MCF 10A (cell line): Measurements from ENCODE around the gene SUCO. TPM values are rescaled to one million over a fixed set of nuclear protein-coding genes. Genes with fewer than 3 reads are reported as not detected.
A peak's percentile ranks its signal among the peaks of the same experiment; 100 is the strongest.

Source experiments
- BruUV-seq: library from RNA; stranded (reverse); fragments of 400-500 nt; replicated peaks from 2 replicates; lab custom pipeline; 2021; lab: Mats Ljungman, UMichigan
- CTCF ChIA-PET: fragments of 300-600 bp; sonication (Branson Sonifier 250); formaldehyde crosslinking; extraction: SDS; loops from one replicate; lab custom pipeline; 2021; ENCODE audit warnings: antibody characterized with exemption, inconsistent platforms; lab: Yijun Ruan, JAX
- POLR2A ChIA-PET: fragments of 300-600, 350-650 bp; sonication (Branson Sonifier 250); formaldehyde crosslinking; extraction: SDS; loops from one replicate; lab custom pipeline; 2020; ENCODE audit warnings: antibody characterized with exemption, inconsistent platforms; lab: Yijun Ruan, JAX
- DNase-seq: peaks from one replicate; pipeline ENCODE4 v3.0.0-alpha.2; 2018; ENCODE audit not compliant: unreplicated experiment
- H3K27ac Mint-ChIP-seq: one replicate; pipeline ENCODE4 v1.8.0; 2022; ENCODE audit warnings: mild to moderate bottlenecking, low read depth, mixed read lengths; ENCODE audit not compliant: unreplicated experiment
- H3K27me3 Mint-ChIP-seq: one replicate; pipeline ENCODE4 v1.8.0; 2022; ENCODE audit warnings: mixed read lengths; ENCODE audit not compliant: insufficient read depth, unreplicated experiment
- H3K36me3 Mint-ChIP-seq: one replicate; pipeline ENCODE4 v1.8.0; 2022; ENCODE audit warnings: mild to moderate bottlenecking, moderate library complexity, mixed read lengths; ENCODE audit not compliant: insufficient read depth, unreplicated experiment
- H3K4me1 Mint-ChIP-seq: one replicate; pipeline ENCODE4 v1.8.0; 2022; ENCODE audit warnings: mixed read lengths; ENCODE audit not compliant: insufficient read depth, unreplicated experiment
- H3K4me3 Mint-ChIP-seq: one replicate; pipeline ENCODE4 v1.8.0; 2022; ENCODE audit warnings: mild to moderate bottlenecking, moderate library complexity, mixed read lengths; ENCODE audit not compliant: unreplicated experiment
- H3K9me3 Mint-ChIP-seq: one replicate; pipeline ENCODE4 v1.8.0; 2022; ENCODE audit warnings: mixed read lengths; ENCODE audit not compliant: unreplicated experiment
- intact Hi-C: fragments of 100-400 bp; cut with micrococcal nuclease; formaldehyde crosslinking; loops from 2 replicates; pipeline ENCODE4 v1.14.1; 2022
- total RNA-seq: library from RNA; stranded (reverse); gene quantifications from 2 replicates; pipeline ENCODE4 v1.2.3, GENCODE V29; 2022
- TF ChIP-seq, protein P1 (sequence below): fragments of 200-600 bp; IDR thresholded peaks from one replicate; pipeline ENCODE4 v1.8.0; 2022; ENCODE audit warnings: antibody characterized with exemption, mild to moderate bottlenecking; ENCODE audit not compliant: unreplicated experiment

The SUCO gene
- total RNA-seq, 1 experiment from 2014 or later: 47.9 TPM

DNA sequence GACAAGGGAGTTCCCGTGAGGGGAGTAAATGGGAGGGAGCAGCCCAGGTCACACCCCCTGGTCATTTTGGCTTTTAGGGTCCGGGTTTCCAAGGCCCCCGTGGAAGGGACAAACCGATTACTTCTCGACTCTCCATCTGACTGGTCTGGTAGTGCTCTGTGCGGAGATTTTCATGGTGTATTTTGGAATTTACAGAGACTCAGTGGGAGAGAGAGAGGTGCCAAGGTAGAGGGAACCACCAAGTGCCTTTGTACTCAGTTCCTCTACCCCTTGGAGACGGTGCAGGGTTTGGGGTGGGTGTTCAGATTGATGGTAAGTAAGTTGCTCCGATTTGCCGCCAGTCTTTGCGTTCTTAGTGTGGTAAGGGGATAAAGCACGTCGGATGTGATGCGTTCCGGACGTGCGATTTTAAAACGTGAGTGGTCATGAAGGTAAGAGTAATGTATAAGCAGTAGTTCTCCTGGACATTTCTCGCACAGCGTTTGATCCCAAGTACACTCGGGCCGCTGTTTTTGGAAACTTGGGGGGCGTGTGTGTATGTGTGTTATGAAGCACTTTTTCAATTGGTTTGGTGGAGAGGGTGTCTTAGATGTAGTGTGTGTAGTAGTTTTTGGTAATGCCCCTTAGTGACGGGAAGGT lies 682 bp downstream of the SUCO start:
- Mint-ChIP-seq H3K27ac (peak overlapping the region; percentile 98), H3K9me3 (no peaks in the 10 kb centered on the region), H3K36me3 (peaks cover 6% of the 10 kb centered on the region), H3K4me1 (peaks cover 40% of the 10 kb centered on the region), H3K27me3 (no peaks in the 10 kb centered on the region), H3K4me3 (peak overlapping the region; percentile 90)
- intact Hi-C loops: loop anchor here (2.0 to 5.0 kb wide), 3 partner anchors 51 to 791 kb away; partner anchors contain the start of gene VAMP4
- TF ChIP-seq, protein P1, sequence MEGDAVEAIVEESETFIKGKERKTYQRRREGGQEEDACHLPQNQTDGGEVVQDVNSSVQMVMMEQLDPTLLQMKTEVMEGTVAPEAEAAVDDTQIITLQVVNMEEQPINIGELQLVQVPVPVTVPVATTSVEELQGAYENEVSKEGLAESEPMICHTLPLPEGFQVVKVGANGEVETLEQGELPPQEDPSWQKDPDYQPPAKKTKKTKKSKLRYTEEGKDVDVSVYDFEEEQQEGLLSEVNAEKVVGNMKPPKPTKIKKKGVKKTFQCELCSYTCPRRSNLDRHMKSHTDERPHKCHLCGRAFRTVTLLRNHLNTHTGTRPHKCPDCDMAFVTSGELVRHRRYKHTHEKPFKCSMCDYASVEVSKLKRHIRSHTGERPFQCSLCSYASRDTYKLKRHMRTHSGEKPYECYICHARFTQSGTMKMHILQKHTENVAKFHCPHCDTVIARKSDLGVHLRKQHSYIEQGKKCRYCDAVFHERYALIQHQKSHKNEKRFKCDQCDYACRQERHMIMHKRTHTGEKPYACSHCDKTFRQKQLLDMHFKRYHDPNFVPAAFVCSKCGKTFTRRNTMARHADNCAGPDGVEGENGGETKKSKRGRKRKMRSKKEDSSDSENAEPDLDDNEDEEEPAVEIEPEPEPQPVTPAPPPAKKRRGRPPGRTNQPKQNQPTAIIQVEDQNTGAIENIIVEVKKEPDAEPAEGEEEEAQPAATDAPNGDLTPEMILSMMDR: no peak
- BruUV-seq: no TSS peak
- ChIA-PET POLR2A (interaction anchor here (0.6 to 5.7 kb wide), 22 partner anchors 11 to 791 kb away, joined by 3 to 74 read pairs (median 4); partner anchors contain the start of gene VAMP4), CTCF (interaction anchor here (0.5 to 1.5 kb wide), 6 partner anchors 48 to 1332 kb away, joined by 3 to 9 read pairs (median 4); partner anchors contain the start of gene PIGC)
- DNase-seq: peak; percentile 36

DNA sequence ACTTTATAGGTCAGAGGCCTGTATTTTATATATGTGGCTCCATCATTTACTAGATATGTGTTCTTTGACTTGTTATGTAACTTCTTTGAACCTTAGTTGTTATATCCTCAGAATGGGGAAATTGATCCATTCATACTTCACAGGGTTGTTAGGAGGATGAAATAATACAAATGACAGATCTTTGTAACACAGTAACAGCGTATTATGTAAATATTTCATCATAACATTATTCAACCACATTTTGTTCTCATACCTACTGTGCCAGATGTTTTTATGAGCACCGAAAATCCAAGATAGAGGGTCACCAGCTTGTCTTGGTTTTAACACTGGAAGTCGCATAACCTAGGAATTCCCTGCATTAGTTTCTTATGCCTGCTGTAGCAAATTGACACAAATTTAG lies 3.3 kb downstream of the SUCO start:
- Mint-ChIP-seq H3K36me3 (peaks cover 6% of the 10 kb centered on the region), H3K27ac (no peak overlapping the region), H3K4me1 (peaks cover 42% of the 10 kb centered on the region), H3K9me3 (no peaks in the 10 kb centered on the region), H3K4me3 (no peak overlapping the region), H3K27me3 (no peaks in the 10 kb centered on the region)
- peak; percentile 8 for DNase-seq
- intact Hi-C loops: no loop called here
- POLR2A ChIA-PET: interaction anchor here (0.7 to 5.7 kb wide), 7 partner anchors 11 to 155 kb away, joined by 3 to 74 read pairs (median 4); no protein-coding TSS in a partner anchor
- no TSS peak for BruUV-seq
- CTCF ChIA-PET: interaction anchor here (0.8 to 1.5 kb wide), 4 partner anchors 10 to 209 kb away, joined by 4 to 5 read pairs (median 4); no protein-coding TSS in a partner anchor
- TF ChIP-seq, protein P1: no peak

DNA sequence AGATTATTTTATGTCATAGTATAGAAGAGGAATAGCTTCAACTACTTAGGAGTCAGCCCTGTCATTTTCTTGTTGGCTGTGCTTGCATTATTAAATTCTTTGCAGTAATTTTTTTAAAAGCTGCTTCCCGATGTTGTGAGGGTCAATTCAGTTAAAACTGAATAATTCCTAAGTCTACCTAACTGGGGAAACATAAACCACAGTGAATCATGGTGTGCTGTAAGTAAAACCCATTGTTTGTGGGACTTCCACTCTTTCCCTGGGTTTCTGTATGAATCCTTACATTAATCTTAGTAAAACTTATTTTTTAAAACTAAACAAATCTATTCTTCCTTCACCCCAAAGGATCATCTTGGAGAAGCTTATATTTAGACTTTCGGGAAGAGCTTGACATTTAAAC lies 4.4 kb downstream of the SUCO start:
- intact Hi-C loops: no loop called here
- H3K4me1 Mint-ChIP-seq: peaks cover 38% of the 10 kb centered on the region
- peaks cover 6% of the 10 kb centered on the region for H3K36me3 Mint-ChIP-seq
- BruUV-seq: no TSS peak
- H3K9me3 Mint-ChIP-seq: no peaks in the 10 kb centered on the region
- TF ChIP-seq, protein P1: no peak
- H3K4me3 Mint-ChIP-seq: no peak overlapping the region
- no peaks in the 10 kb centered on the region for H3K27me3 Mint-ChIP-seq
- H3K27ac Mint-ChIP-seq: peak overlapping the region; percentile 3
- ChIA-PET CTCF (interaction anchor here (0.7 to 1.5 kb wide), 4 partner anchors 9 to 205 kb away, joined by 3 to 5 read pairs (median 4); no protein-coding TSS in a partner anchor), POLR2A (interaction anchor here (0.9 to 5.7 kb wide), 4 partner anchors 10 to 515 kb away, joined by 3 to 74 read pairs (median 4); no protein-coding TSS in a partner anchor)
- DNase-seq: peak; percentile 6

DNA sequence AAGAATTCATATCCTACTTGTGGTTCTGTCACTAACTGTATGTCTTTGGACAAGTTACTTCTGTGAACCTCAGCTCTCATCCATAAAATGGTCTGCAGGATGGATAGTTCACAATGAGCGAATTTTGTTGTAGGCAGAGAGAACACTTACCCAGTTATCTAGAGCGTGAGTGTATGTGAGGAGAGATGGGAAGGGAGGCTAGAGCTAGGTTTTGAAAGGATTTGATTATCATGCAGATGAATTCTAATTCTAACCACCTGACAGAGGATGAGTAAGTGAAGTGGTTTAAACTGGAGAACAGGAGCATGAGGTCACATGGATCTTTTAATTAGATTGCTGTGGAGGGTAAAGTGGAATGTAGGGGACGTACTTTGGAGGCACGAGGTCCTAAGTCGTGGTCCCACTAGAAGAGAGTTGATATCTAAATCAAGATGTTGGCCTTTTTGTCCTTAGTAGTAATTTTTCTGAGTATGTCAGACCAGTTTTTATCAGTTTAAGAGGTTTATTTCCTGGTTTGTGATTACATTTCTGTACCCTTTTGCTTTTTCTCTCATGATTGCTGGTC lies 5.0 kb downstream of the SUCO start:
- ChIA-PET CTCF (interaction anchor here (0.6 to 1.5 kb wide), 5 partner anchors 8 to 205 kb away, joined by 3 to 5 read pairs (median 4); no protein-coding TSS in a partner anchor), POLR2A (interaction anchor here (0.7 to 5.7 kb wide), 7 partner anchors 9 to 516 kb away, joined by 3 to 74 read pairs (median 3); no protein-coding TSS in a partner anchor)
- no TSS peak for BruUV-seq
- Mint-ChIP-seq H3K9me3 (no peaks in the 10 kb centered on the region), H3K4me3 (no peak overlapping the region), H3K27me3 (no peaks in the 10 kb centered on the region), H3K36me3 (peaks cover 6% of the 10 kb centered on the region), H3K27ac (peak overlapping the region; percentile 3), H3K4me1 (peaks cover 43% of the 10 kb centered on the region)
- intact Hi-C loops: no loop called here
- TF ChIP-seq, protein P1: no peak
- DNase-seq: no peak
